Heart left ventricle (tissue), 16 donors: ENCODE data around the gene DHRS12. TPM values are rescaled to one million over a fixed set of nuclear protein-coding genes. Genes with fewer than 3 reads are reported as not detected.

Experiments used
- ATAC-seq, 4 donors: fragments of 200-7000 bp; cut with Tn5 transposase; one replicate each; pipeline ENCODE4 v1.9.1; 2020 to 2022; ENCODE audit warnings: moderate library complexity in 4 of 4, mild to moderate bottlenecking in 3 of 4, moderate number of reproducible peaks in 1 of 4
- DNase-seq, 5 donors: peaks; one replicate each; pipeline ENCODE4 v3.0.0-alpha.2; 2020
- H3K27ac ChIP-seq, 12 donors: fragments of 200-600 bp; sonication (generic) in 4 of 12; one replicate each; pipeline versions ENCODE4 v1.5.0 to v1.8.0; 2016 to 2022; ENCODE audit warnings: mild to moderate bottlenecking in 2 of 12
- H3K27me3 ChIP-seq, 9 donors: fragments of 200-600 bp; sonication (generic) in 2 of 9; one replicate each; pipeline versions ENCODE4 v1.5.1 to v1.8.0; 2016 to 2022; ENCODE audit warnings: mild to moderate bottlenecking in 3 of 9
- H3K36me3 ChIP-seq, 9 donors: fragments of 200-600 bp; sonication (generic) in 2 of 9; one replicate each; pipeline versions ENCODE4 v1.5.0 to v1.8.0; 2018 to 2022; ENCODE audit warnings: mild to moderate bottlenecking in 2 of 9
- H3K4me1 ChIP-seq, 12 donors: fragments of 200-600 bp; sonication (generic) in 4 of 12; one replicate each; pipeline versions ENCODE4 v1.5.0 to v1.8.0; 2016 to 2022; ENCODE audit warnings: mild to moderate bottlenecking in 3 of 12
- H3K4me3 ChIP-seq, 12 donors: fragments of 200-600 bp; sonication (generic) in 4 of 12; one replicate each; pipeline versions ENCODE4 v1.5.0 to v1.8.0; 2017 to 2022; ENCODE audit warnings: mild to moderate bottlenecking in 9 of 12, moderate library complexity in 4 of 12
- H3K9me3 ChIP-seq, 12 donors: fragments of 200-600 bp; sonication (generic) in 4 of 12; one replicate each; pipeline versions ENCODE4 v1.5.0 to v1.8.0; 2016 to 2022; ENCODE audit warnings: mild to moderate bottlenecking in 1 of 12
- POLR2A ChIP-seq, 2 donors: fragments of 450-650 bp; IDR thresholded peaks; one replicate each; pipeline ENCODE4 v1.6.1; 2017; ENCODE audit warnings: antibody characterized with exemption in 2 of 2, mild to moderate bottlenecking in 2 of 2, moderate library complexity in 2 of 2
- WGBS, 4 donors: extraction: QIAGEN DNeasy Blood & Tissue Kit in 2 of 4; methylation state at CpG; one replicate each; pipeline versions ENCODE4 v1.1.5 to v1.1.7; 2013 to 2018; 5-methylcytosine and 5-hydroxymethylcytosine counted together
- intact Hi-C, 10 donors: fragments of 100-400 bp; cut with DNase I; formaldehyde crosslinking; loops; one replicate each; pipeline versions ENCODE4 v1.11.1 to v1.14.2; 2022
- polyA plus RNA-seq, 2 donors: library from polyadenylated mRNA; stranded (reverse); fragments of 200-250 nt; gene quantifications; one replicate each; pipeline ENCODE4 v1.2.3, GENCODE V29; 2013
- total RNA-seq, 9 donors: library from RNA; depleted of rRNA in 2 of 9; stranded (reverse); fragments of >200 nt in 2 of 9; fragmentation: NEBNext Ultra II Directional in 3 of 9; extraction: Animal tissue kit (Norgen Biotek cat#: 25700) in 3 of 9; gene quantifications; one replicate each; pipeline versions ENCODE4 v1.1.0 to v1.2.4, GENCODE V29; 2016 to 2023
- TF ChIP-seq, protein P1 (sequence below), 12 donors: fragments of 200-600 bp; sonication (generic) in 4 of 12; IDR thresholded peaks; one replicate each; pipeline versions ENCODE4 v1.5.0 to v1.8.0; 2018 to 2022; ENCODE audit warnings: antibody characterized with exemption in 12 of 12, mild to moderate bottlenecking in 5 of 12
- donor health status: ischemic (EF 13 %, LVEDD 7.1; RV severe dilation, severe dysfunction).
- donor health status: healthy with polysubstance abuse.
- donor health status: DM: no; HTN: yes; CAD: no.
- donor health status: DM: no; HTN: no; CAD: no.
- donor health status: ischemic (EF 25% LVEDD 6.9; RV normal size, moderate dysfunction).
- donor health status: ischemic (EF 25% LVEDD 5.7; RV mildly dilated, moderate dysfunction).
- donor health status: healthy.
- donor health status: DM: yes; HTN: yes; CAD: no.
- donor health status: ischemic (EF 35%, LVEDD 5.7; RV mildly dilated, moderate dysfunction).
- donor health status: nonischemic (EF 11% LVEDD 7.7; RV severe dilation, severe dysfunction).
- donor health status: DM: yes; HTN: yes; CAD: no.
- donor health status: PGD.
- donor health status: ischemic (EF 29% LVEDD 5.4; RV normal size, mild dysfunction).
- donor health status: nonischemic (EF 23%, LVEDD 6.1; RV moderate dilation, normal function).

The DHRS12 gene
- total and polyA plus RNA-seq, 11 donors = 3.9 to 13.9 (median 12.1) TPM

DNA sequence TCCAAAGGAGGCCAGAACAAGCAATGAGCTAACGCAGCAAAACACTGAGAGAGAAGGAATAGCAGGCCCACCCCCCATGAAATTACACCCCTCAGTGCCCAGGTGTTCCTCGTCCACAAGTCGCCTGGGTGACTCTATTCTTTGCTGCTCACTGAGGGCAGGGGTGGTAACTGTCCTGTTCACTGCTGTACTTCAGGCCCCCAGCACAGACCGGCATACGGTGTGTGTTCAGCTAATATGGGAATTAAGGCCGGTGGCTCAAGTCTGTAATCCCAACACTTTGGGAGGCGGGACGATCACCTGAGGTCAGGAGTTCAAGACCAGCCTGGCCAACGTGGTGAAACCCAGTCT is 31.9 kb downstream of the DHRS12 start:
- intact Hi-C loops = no loop called here
- DNase-seq (no peak), ATAC-seq (no peak)
- no peak for TF ChIP-seq POLR2A (IDR thresholded peaks at IDR 0.05)
- TF ChIP-seq, protein P1, sequence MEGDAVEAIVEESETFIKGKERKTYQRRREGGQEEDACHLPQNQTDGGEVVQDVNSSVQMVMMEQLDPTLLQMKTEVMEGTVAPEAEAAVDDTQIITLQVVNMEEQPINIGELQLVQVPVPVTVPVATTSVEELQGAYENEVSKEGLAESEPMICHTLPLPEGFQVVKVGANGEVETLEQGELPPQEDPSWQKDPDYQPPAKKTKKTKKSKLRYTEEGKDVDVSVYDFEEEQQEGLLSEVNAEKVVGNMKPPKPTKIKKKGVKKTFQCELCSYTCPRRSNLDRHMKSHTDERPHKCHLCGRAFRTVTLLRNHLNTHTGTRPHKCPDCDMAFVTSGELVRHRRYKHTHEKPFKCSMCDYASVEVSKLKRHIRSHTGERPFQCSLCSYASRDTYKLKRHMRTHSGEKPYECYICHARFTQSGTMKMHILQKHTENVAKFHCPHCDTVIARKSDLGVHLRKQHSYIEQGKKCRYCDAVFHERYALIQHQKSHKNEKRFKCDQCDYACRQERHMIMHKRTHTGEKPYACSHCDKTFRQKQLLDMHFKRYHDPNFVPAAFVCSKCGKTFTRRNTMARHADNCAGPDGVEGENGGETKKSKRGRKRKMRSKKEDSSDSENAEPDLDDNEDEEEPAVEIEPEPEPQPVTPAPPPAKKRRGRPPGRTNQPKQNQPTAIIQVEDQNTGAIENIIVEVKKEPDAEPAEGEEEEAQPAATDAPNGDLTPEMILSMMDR (IDR thresholded peaks at IDR 0.05) = no peak
- Histone ChIP-seq H3K27me3 (no peaks in the 10 kb centered on the region), H3K4me1 (peaks cover 0 to 37% (median 23%) of the 10 kb centered on the region in 12 donors), H3K9me3 (no peaks in the 10 kb centered on the region), H3K4me3 (no peak overlapping the region), H3K27ac (peak overlapping the region in 1 of 12 donors; percentile 74), H3K36me3 (peaks cover 0 to 16% (median 5%) of the 10 kb centered on the region in 9 donors)
- WGBS, 4 donors = 89 to 91% (median 89%) methylated on average over 8 to 9 of the region's 9 CpGs

- intact Hi-C loops = no loop called here
- peaks cover 0 to 37% (median 23%) of the 10 kb centered on the region in 12 donors for H3K4me1 ChIP-seq
- peaks cover 0 to 20% (median 8%) of the 10 kb centered on the region in 9 donors for H3K36me3 ChIP-seq
- DNase-seq (no peak), ATAC-seq (peak in 3 of 4 donors; percentile 26 to 54 (median 30))
- H3K4me3 ChIP-seq = no peak overlapping the region
- no peaks in the 10 kb centered on the region for H3K9me3 ChIP-seq
- H3K27ac ChIP-seq = peak overlapping the region in 1 of 12 donors; percentile 74
- no peaks in the 10 kb centered on the region for H3K27me3 ChIP-seq
- WGBS, 4 donors = 83 to 91% (median 86%) methylated on average over 17 of the region's 17 CpGs
- TF ChIP-seq, protein P1 (IDR thresholded peaks at IDR 0.05) = peak in 1 of 12 donors; percentile 11
- no peak for TF ChIP-seq POLR2A (IDR thresholded peaks at IDR 0.05)
Measured at GRCh38 chr13:51771418-51772104, 32.4 kb downstream of the DHRS12 start.

DNA sequence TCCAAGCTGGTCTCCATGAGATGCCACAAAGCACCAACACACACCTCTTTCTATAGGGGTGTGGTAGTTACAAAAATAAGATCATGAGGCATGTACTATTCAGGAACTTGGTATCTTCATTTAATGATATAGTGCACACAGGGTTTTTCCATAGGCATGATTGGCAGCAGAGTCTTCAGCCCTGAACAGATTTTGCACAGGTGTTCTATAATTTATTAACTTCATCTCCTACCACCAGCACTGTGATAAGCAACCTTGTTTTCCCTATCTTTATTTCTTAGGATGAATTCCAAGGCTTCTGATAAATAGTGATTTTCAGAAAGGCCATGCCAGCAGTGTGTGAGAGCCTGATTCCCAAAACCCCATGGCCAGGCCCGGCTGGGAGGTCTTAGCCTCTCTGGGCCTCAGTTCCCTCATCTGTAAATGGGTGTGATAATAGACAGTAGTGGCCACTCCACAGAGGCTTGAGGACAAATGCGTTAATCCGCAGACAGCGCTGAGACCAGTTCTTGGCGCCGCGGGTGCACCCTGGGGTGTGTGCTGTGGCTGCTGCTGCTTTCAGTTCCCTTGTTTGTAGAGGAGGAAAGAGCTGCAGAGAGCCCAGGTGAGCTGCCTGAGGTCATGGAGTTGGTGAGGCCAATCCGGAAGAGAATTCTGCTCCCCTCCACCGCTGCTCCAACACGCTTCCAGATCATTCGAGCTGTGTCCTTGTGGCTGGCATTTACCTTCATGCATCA is 33.1 kb downstream of the DHRS12 start:
- H3K36me3 ChIP-seq = peaks cover 0 to 20% (median 15%) of the 10 kb centered on the region in 9 donors
- intact Hi-C loops = no loop called here

More for the DNA sequence above, 33.1 kb downstream of the DHRS12 start:
- TF ChIP-seq, protein P1 (IDR thresholded peaks at IDR 0.05) = no peak
- TF ChIP-seq POLR2A (IDR thresholded peaks at IDR 0.05) = no peak
- 91 to 96% (median 94%) methylated on average over 10 to 11 of the region's 11 CpGs for WGBS, 4 donors
- DNase-seq = no peak
- Histone ChIP-seq H3K27ac (peak overlapping the region in 10 of 12 donors; percentile 29 to 95 (median 64)), H3K4me3 (no peak overlapping the region), H3K4me1 (peaks cover 0 to 37% (median 23%) of the 10 kb centered on the region in 12 donors), H3K9me3 (no peaks in the 10 kb centered on the region), H3K27me3 (no peaks in the 10 kb centered on the region)
- ATAC-seq = no peak
